GM12892 (cell line): ENCODE data around the gene TK2.

Experiments
- POLR2A ChIP-seq: IDR thresholded peaks from 2 replicates; pipeline ENCODE4 v1.6.1; 2011; ENCODE audit warnings: low read depth, low read length, control low read depth
- POLR2AphosphoS5 ChIP-seq: IDR thresholded peaks from 2 replicates; pipeline ENCODE4 v1.6.1; 2011; ENCODE audit warnings: low read depth, low read length, control low read depth
- TAF1 ChIP-seq: IDR thresholded peaks from 2 replicates; pipeline ENCODE4 v1.6.1; 2011; ENCODE audit warnings: low read depth, mild to moderate bottlenecking, control low read depth, low read length, borderline replicate concordance

- TF ChIP-seq POLR2A (no peak), POLR2AphosphoS5 (no peak), TAF1 (no peak)
These were observed 22.4 kb upstream of the TK2 start for GRCh38 chr16:66572356-66572755.
